HG03354 (cell line): ENCODE results near the gene FAM151A.

Source experiments
- ATAC-seq: cut with Tn5 transposase; IDR thresholded peaks from one replicate; pipeline ENCODE4 v1.9.1; 2021; ENCODE audit warnings: mild to moderate bottlenecking; ENCODE audit not compliant: unreplicated experiment, poor library complexity, severe bottlenecking

FAM151A gene

GRCh38 chr1:54623216-54624007, at the start of gene FAM151A:
TSS of gene FAM151A (minus strand) at chr1:54623525. CDS start at chr1:54623395, 130 bp downstream.
- ATAC-seq: no peak

DNA sequence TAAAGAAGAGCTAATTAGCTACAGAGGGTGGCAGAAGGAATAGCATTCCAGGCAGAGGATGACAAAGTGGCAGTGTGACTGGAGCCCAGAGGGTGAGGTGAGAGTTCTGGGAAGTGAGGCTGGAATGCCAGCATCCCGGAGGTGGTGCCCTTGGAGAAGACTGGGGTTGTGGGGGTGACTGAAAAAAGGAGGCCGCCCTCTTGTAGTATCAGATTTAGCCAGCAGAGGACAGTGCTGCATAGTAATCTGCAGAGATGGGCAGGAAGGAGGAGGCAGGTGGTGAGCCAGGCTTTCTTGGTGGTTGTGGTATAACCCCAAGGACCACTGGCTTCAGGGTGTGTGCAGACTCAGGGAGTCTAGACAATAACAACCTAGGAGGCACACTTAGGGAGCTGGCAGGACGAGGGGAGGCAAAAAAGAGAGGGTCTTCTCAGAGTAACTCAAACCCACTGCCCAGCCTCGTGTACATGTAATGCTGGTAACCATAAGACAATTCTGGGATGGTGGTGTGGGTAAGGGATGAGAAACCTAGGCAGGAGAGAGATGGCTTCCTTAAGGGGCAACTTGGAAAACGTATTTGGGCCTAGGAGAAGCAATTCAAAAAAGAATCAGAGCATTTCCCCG, 48.8 kb upstream of the FAM151A start:
- peak; percentile 76 for ATAC-seq

DNA sequence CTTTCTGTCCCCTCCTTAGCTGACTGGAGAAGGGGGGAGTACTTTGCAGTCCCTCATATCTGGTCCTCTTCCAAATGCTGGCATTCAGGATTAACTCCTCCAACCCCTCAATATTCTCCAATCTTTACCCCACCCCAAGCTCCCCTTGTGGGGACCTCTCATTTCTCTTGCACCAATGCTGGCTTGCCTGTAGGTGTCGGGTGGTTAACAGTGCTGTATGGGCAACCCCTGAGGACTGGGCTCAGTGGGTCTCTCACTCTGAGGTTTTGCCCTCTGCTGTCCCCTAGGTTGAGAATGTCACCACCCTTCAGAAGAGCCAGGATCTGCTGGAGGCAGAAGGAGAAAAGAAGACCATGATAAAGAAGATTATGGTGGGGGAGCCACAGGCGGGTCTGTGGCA, 45.2 kb upstream of the FAM151A start:
- no peak for ATAC-seq

GRCh38 chr1:54667797-54668196, 44.5 kb upstream of the FAM151A start:
- no peak for ATAC-seq

- ATAC-seq: no peak
Measured at GRCh38 chr1:54666333-54666732, 43.0 kb upstream of the FAM151A start.

- no peak for ATAC-seq
Measured at GRCh38 chr1:54665852-54666251, 42.5 kb upstream of the FAM151A start.

GRCh38 chr1:54664364-54664763, 41.0 kb upstream of the FAM151A start:
- ATAC-seq: no peak

GRCh38 chr1:54663725-54664124, 40.4 kb upstream of the FAM151A start:
- no peak for ATAC-seq

- no peak for ATAC-seq
Measured at GRCh38 chr1:54658164-54658913, 35.0 kb upstream of the FAM151A start.

DNA sequence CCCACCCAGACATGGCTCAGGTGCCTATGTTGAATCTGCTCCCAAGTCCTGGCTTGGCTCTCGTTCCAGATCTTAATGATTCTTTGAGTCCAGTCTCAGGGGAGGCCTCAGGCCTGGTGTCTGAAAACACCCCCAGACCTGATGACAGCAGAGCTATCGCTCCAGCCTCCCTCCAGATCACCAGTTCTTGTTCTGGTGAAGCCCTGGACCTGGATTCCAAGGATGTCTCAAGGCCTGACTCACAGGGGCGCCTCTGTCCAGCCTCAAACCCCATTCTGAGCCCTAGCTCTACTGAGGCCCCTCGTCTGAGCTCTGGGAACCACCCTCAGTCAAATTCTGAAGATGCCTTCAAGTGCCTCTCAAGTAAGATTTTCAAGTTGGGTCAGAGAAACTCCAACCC, 29.7 kb upstream of the FAM151A start:
- no peak for ATAC-seq

DNA sequence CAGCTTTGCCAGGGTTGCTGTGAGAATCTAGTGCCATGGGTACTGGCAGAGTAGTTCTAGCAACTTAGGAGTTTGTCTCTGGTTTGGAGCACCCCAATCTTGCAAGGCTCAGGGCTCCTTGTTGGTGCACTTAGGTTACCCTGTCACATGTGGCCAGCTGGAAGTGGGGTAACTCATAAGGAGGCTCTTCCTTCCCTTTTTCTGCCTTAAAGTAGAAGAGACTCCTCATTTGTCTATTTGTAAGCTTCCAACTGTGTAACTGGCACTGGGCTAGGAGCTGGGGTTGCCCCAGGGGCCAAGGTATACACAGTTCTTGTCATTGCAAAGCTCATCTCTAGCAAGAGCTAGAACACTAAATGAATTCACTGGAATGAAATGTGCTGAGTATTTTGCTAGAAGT, 28.8 kb upstream of the FAM151A start:
- ATAC-seq: no peak

DNA sequence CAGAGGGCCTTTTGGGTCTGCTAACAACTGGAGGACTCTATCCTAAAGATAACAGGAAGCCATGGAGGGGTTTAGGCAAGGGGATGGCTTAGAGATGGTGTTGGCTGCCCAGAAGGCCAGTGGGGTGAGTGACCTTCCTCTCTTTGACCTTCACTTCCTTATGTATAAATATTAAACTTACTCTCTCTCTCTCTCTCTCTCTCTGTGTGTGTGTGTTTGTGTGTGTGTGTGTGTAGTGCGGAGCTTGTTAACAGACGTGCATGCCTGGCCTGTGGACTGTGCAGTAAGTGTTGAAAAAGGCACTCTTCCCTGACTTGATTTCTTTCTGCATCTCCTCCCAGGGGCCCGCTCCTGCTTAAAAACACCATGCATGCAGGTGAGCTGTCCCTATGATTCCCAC, 28.3 kb upstream of the FAM151A start:
- no peak for ATAC-seq

- no peak for ATAC-seq
Measured at GRCh38 chr1:54650417-54650816, 27.1 kb upstream of the FAM151A start.

DNA sequence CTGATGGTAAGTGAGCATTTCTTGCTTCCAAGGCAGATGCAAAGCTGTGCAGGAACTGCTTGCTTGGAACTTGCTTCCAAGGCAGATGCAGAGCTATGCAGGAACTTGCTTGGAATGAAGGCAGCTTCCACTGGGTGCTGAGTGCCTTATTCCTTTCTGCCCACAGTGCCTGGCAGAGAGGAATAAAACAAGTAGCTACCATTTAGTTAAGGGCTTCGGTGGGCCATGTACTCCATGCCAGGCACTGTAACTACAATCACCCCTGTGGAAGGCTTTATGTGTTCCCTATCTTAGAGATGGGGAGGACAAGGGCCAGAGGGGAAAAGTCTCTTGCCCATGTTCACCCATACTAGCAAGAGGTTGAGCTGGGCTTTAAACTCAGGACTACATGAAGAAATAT, 26.6 kb upstream of the FAM151A start:
- no peak for ATAC-seq

GRCh38 chr1:54649130-54649898, 26.0 kb upstream of the FAM151A start:
- no peak for ATAC-seq

GRCh38 chr1:54645806-54646676, 22.7 kb upstream of the FAM151A start:
- ATAC-seq: no peak

GRCh38 chr1:54643736-54644135, 20.4 kb upstream of the FAM151A start:
- ATAC-seq: no peak

- ATAC-seq: no peak
Measured at GRCh38 chr1:54640863-54641836, 17.8 kb upstream of the FAM151A start, which contains the start of gene MROH7. TSS of gene MROH7 (plus strand) at chr1:54641786. CDS start at chr1:54652927, 11,141 bp downstream.
